Measurements from ENCODE around the gene CDKAL1.

CDKAL1 gene

GRCh38 chr6:20746024-20746423 is 211.8 kb downstream of the CDKAL1 start:
- DNase-seq (ENCODE audit: low read depth in 1 of 2, low spot score in 1 of 2): no peak
- Histone ChIP-seq H3K27ac (replicated peaks) (no peak overlapping the region), H3K27me3 (ENCODE audit: insufficient read depth, poor library complexity, severe bottlenecking) (no peaks in the 10 kb centered on the region), H3K4me3 (replicated peaks; ENCODE audit: insufficient read depth, low read length) (no peak overlapping the region)
- TF ChIP-seq GABPA (IDR thresholded peaks at IDR 0.05; ENCODE audit: low read depth) (no peak), POLR2AphosphoS5 (IDR thresholded peaks at IDR 0.05; ENCODE audit: low read depth) (no peak), REST (IDR thresholded peaks at IDR 0.05; ENCODE audit: insufficient replicate concordance, low read depth) (no peak), SPI1 (IDR thresholded peaks at IDR 0.05; ENCODE audit: borderline replicate concordance, low read depth) (no peak)
- TF ChIP-seq, protein P1, sequence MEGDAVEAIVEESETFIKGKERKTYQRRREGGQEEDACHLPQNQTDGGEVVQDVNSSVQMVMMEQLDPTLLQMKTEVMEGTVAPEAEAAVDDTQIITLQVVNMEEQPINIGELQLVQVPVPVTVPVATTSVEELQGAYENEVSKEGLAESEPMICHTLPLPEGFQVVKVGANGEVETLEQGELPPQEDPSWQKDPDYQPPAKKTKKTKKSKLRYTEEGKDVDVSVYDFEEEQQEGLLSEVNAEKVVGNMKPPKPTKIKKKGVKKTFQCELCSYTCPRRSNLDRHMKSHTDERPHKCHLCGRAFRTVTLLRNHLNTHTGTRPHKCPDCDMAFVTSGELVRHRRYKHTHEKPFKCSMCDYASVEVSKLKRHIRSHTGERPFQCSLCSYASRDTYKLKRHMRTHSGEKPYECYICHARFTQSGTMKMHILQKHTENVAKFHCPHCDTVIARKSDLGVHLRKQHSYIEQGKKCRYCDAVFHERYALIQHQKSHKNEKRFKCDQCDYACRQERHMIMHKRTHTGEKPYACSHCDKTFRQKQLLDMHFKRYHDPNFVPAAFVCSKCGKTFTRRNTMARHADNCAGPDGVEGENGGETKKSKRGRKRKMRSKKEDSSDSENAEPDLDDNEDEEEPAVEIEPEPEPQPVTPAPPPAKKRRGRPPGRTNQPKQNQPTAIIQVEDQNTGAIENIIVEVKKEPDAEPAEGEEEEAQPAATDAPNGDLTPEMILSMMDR (IDR thresholded peaks at IDR 0.05; ENCODE audit: insufficient read depth, low read length): no peak

- TF ChIP-seq POLR2AphosphoS5 (IDR thresholded peaks at IDR 0.05; ENCODE audit: low read depth): no peak
- TF ChIP-seq, protein P1 (IDR thresholded peaks at IDR 0.05; ENCODE audit: insufficient read depth, low read length): no peak
- TF ChIP-seq GABPA (IDR thresholded peaks at IDR 0.05; ENCODE audit: low read depth): no peak
- no peak for TF ChIP-seq SPI1 (IDR thresholded peaks at IDR 0.05; ENCODE audit: borderline replicate concordance, low read depth)
- TF ChIP-seq REST (IDR thresholded peaks at IDR 0.05; ENCODE audit: insufficient replicate concordance, low read depth): no peak
- DNase-seq (ENCODE audit: low read depth in 1 of 2, low spot score in 1 of 2): no peak
- no peaks in the 10 kb centered on the region for H3K27me3 ChIP-seq (ENCODE audit: insufficient read depth, poor library complexity, severe bottlenecking)
- H3K27ac ChIP-seq (replicated peaks): no peak overlapping the region
- H3K4me3 ChIP-seq (replicated peaks; ENCODE audit: insufficient read depth, low read length): no peak overlapping the region
These were observed 212.7 kb downstream of the CDKAL1 start for GRCh38 chr6:20746805-20747558.

DNA sequence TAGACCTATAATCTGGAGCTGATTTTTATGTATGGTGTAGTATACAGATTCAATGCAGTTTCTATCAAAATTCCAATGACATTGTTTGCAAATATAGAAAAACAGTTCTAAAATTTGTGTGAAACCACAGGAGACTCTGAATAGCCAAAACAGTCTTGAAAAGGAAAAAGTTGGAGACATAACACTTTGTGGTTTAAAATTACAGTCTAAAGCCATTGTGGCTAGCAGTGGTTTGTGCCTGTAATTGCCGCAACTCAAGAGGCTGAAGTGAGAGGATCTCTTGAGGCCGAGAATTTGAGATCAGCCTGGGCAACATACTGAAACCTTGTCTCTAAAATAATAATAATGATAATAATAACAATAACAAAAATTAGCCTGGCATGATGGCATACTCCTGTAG is 213.7 kb downstream of the CDKAL1 start:
- TF ChIP-seq SPI1 (IDR thresholded peaks at IDR 0.05; ENCODE audit: borderline replicate concordance, low read depth) (no peak), GABPA (IDR thresholded peaks at IDR 0.05; ENCODE audit: low read depth) (no peak), REST (IDR thresholded peaks at IDR 0.05; ENCODE audit: insufficient replicate concordance, low read depth) (no peak), POLR2AphosphoS5 (IDR thresholded peaks at IDR 0.05; ENCODE audit: low read depth) (no peak)
- TF ChIP-seq, protein P1 (IDR thresholded peaks at IDR 0.05; ENCODE audit: insufficient read depth, low read length): no peak

More for the DNA sequence above, 213.7 kb downstream of the CDKAL1 start:
- H3K27me3 ChIP-seq (ENCODE audit: insufficient read depth, poor library complexity, severe bottlenecking): no peaks in the 10 kb centered on the region
- H3K4me3 ChIP-seq (replicated peaks; ENCODE audit: insufficient read depth, low read length): no peak overlapping the region
- DNase-seq (ENCODE audit: low read depth in 1 of 2, low spot score in 1 of 2): no peak
- H3K27ac ChIP-seq (replicated peaks): no peak overlapping the region
